OCI-LY7 (cell line): ENCODE measurements around the gene CNTLN. TPM values are rescaled to one million over a fixed set of nuclear protein-coding genes. Genes with fewer than 3 reads are reported as not detected.

ENCODE experiments used
- BruUV-seq: library from RNA; stranded (reverse); fragments of 400-500 nt; replicated peaks from 2 replicates; lab custom pipeline; 2021; lab: Mats Ljungman, UMichigan
- CTCF ChIA-PET: fragments of 300-600 bp; sonication (Branson Sonifier 250); formaldehyde crosslinking; loops from one replicate; lab custom pipeline; 2022; ENCODE audit warnings: antibody characterized with exemption; ENCODE audit not compliant: unreplicated experiment; lab: Charles Lee
- POLR2A ChIA-PET: fragments of 300-600 bp; sonication (Branson Sonifier 250); formaldehyde crosslinking; loops from one replicate; lab custom pipeline; 2022; ENCODE audit warnings: antibody characterized with exemption; lab: Charles Lee
- DNase-seq: peaks from one replicate; pipeline ENCODE4 v3.0.0-alpha.2; 2015; ENCODE audit warnings: low spot score
- H2AFZ ChIP-seq: fragments of 200-600 bp; sonication (generic), shearing (Covaris generic); 2 replicates; pipeline ENCODE4 v1.6.1; 2014; ENCODE audit warnings: mild to moderate bottlenecking, antibody characterized with exemption, low read length, moderate library complexity
- H3K27ac ChIP-seq: fragments of 200-600 bp; sonication (generic); 2 replicates; pipeline ENCODE4 v1.5.1; 2014; ENCODE audit warnings: mixed run types, low read depth, mild to moderate bottlenecking, moderate library complexity, low read length, inconsistent platforms; ENCODE audit not compliant: poor library complexity, severe bottlenecking
- H3K36me3 ChIP-seq: fragments of 200-600 bp; sonication (generic); 2 replicates; pipeline ENCODE4 v1.6.1; 2014; ENCODE audit warnings: mild to moderate bottlenecking, antibody characterized with exemption, low read length, moderate library complexity, mixed read lengths; ENCODE audit not compliant: insufficient read depth
- H3K4me1 ChIP-seq: fragments of 200-600 bp; sonication (generic); 2 replicates; pipeline ENCODE4 v1.5.1; 2014; ENCODE audit warnings: mild to moderate bottlenecking, low read length; ENCODE audit not compliant: insufficient read depth, poor library complexity, severe bottlenecking
- H3K4me2 ChIP-seq: fragments of 200-600 bp; sonication (generic); 2 replicates; pipeline ENCODE4 v1.6.1; 2014; ENCODE audit warnings: mild to moderate bottlenecking, low read length
- H3K4me3 ChIP-seq: fragments of 200-600 bp; sonication (generic); 2 replicates; pipeline ENCODE4 v1.5.1; 2014; ENCODE audit warnings: mild to moderate bottlenecking, low read depth, low read length; ENCODE audit not compliant: poor library complexity, severe bottlenecking
- H3K79me2 ChIP-seq: fragments of 200-600 bp; sonication (generic); 2 replicates; pipeline ENCODE4 v1.6.1; 2016; ENCODE audit warnings: low read depth, mild to moderate bottlenecking, low read length, moderate library complexity, mixed read lengths; ENCODE audit not compliant: insufficient read depth
- H3K9me2 ChIP-seq: fragments of 200-600 bp; sonication (generic); 2 replicates; pipeline ENCODE4 v1.6.1; 2016; ENCODE audit warnings: mild to moderate bottlenecking, low read length, mixed read lengths; ENCODE audit not compliant: insufficient read depth
- H3K9me3 ChIP-seq: fragments of 200-600 bp; sonication (generic); 2 replicates; pipeline ENCODE4 v1.6.1; 2014; ENCODE audit warnings: mild to moderate bottlenecking, mixed run types, low read length, mixed read lengths
- H4K20me1 ChIP-seq: fragments of 200-600 bp; sonication (generic); 2 replicates; pipeline ENCODE4 v1.6.1; 2014; ENCODE audit warnings: mild to moderate bottlenecking, antibody characterized with exemption, low read length, moderate library complexity, mixed read lengths; ENCODE audit not compliant: insufficient read depth
- EZH2phosphoT487 ChIP-seq: fragments of 200-600 bp; sonication (generic); IDR thresholded peaks from 2 replicates; pipeline ENCODE4 v1.6.1; 2018; ENCODE audit warnings: low read depth, borderline replicate concordance, mild to moderate bottlenecking, mixed run types, antibody characterized with exemption, low read length, moderate library complexity, mixed read lengths
- intact Hi-C: fragments of 100-400 bp; cut with micrococcal nuclease; formaldehyde crosslinking; loops from one replicate; pipeline ENCODE4 v1.10.0; 2022; ENCODE audit not compliant: unreplicated experiment
- total RNA-seq, 2 experiments: library from RNA; depleted of rRNA in 1 of 2; stranded (reverse); fragments of >200 nt in 1 of 2; shearing (Covaris generic) in 1 of 2; gene quantifications; 2 replicates each; pipeline ENCODE4 v1.2.3, GENCODE V29; 2014 to 2022
- TF ChIP-seq, protein P1 (sequence below): fragments of 200-600 bp; sonication (generic); conservative IDR thresholded peaks from 2 replicates; pipeline ENCODE4 v1.5.1; 2014; ENCODE audit warnings: mild to moderate bottlenecking, antibody characterized with exemption, low read length, moderate library complexity, mixed read lengths

Gene CNTLN
- total RNA-seq, 2 experiments from 2014 or later: not detected

DNA sequence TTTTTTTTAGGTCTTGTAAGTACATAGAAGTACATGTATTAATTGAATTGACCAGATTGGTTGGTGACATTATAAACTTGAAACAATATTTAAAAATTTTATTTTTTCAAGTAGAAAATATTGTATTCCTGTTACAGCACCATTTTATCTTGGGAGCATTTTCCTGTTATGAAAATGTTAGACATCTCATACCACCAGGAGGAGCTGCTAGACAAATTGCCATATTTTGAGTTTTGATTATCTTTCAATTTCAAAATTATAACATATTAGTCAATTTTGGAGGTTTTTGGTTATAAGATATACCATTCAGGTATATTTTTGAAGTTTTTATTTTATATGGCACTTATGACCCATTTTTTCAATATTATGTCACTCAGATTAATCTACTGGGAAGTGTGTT lies 84.4 kb downstream of the CNTLN start:
- Histone ChIP-seq H3K4me3 (no peak overlapping the region), H3K9me3 (no peaks in the 10 kb centered on the region), H4K20me1 (no peaks in the 10 kb centered on the region), H3K4me1 (no peaks in the 10 kb centered on the region), H3K27ac (no peak overlapping the region), H3K36me3 (no peaks in the 10 kb centered on the region), H3K79me2 (no peaks in the 10 kb centered on the region), H2AFZ (no peak overlapping the region), H3K9me2 (no peaks in the 10 kb centered on the region), H3K4me2 (no peak overlapping the region)
- DNase-seq: no peak
- intact Hi-C loops: no loop called here
- BruUV-seq: no TSS peak
- CTCF ChIA-PET: no interaction called here
- POLR2A ChIA-PET: no interaction called here
- no peak for TF ChIP-seq EZH2phosphoT487
- TF ChIP-seq, protein P1, sequence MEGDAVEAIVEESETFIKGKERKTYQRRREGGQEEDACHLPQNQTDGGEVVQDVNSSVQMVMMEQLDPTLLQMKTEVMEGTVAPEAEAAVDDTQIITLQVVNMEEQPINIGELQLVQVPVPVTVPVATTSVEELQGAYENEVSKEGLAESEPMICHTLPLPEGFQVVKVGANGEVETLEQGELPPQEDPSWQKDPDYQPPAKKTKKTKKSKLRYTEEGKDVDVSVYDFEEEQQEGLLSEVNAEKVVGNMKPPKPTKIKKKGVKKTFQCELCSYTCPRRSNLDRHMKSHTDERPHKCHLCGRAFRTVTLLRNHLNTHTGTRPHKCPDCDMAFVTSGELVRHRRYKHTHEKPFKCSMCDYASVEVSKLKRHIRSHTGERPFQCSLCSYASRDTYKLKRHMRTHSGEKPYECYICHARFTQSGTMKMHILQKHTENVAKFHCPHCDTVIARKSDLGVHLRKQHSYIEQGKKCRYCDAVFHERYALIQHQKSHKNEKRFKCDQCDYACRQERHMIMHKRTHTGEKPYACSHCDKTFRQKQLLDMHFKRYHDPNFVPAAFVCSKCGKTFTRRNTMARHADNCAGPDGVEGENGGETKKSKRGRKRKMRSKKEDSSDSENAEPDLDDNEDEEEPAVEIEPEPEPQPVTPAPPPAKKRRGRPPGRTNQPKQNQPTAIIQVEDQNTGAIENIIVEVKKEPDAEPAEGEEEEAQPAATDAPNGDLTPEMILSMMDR: 0 out of 2 replicates have a peak, but pooled peaks have one; percentile 14

DNA sequence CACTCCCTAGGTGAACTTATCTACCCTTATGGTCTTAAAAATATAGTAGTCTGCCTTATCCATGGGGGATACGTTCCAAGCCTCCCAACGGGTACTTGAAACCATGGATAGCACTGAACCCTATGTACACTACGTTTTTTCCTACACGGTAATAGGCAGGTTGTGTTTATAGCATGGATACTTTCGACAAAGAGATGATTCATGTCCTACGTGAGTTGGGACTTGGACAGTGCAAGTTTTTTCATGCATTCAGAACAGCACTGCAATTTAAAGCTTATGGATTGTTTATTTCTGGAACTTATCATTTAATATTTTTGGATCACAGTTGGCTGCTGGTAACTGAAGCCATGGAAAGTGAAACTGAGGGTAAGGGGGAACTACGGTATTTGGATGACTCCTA lies 88.1 kb downstream of the CNTLN start:
- POLR2A ChIA-PET: no interaction called here
- Histone ChIP-seq H3K9me3 (no peaks in the 10 kb centered on the region), H2AFZ (no peak overlapping the region), H4K20me1 (no peaks in the 10 kb centered on the region), H3K9me2 (no peaks in the 10 kb centered on the region), H3K4me2 (no peak overlapping the region), H3K4me3 (no peak overlapping the region), H3K36me3 (no peaks in the 10 kb centered on the region), H3K79me2 (no peaks in the 10 kb centered on the region), H3K27ac (no peak overlapping the region), H3K4me1 (no peaks in the 10 kb centered on the region)
- DNase-seq: no peak
- intact Hi-C loops: no loop called here
- CTCF ChIA-PET: no interaction called here
- no TSS peak for BruUV-seq
- TF ChIP-seq EZH2phosphoT487: no peak
- TF ChIP-seq, protein P1: no peak

DNA sequence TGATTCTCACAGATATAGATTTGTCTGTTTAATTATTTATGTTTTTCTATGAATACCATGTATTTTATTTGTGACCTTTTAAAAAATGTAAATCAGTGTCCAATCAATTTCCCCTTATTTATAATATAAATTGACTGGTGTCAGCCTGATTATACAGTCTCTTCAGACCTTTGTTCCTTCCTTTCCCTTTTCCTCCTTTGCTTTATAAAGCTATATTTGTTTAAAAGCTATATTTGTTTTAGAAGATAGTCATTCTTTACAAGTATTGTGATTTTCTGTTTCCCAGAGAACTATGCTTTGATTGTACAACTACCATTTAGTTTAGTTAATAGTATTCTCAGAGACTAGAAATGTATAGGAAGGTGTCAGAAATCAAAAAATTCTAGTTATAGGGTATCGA lies 90.6 kb downstream of the CNTLN start:
- Histone ChIP-seq H3K9me2 (no peaks in the 10 kb centered on the region), H2AFZ (no peak overlapping the region), H3K4me3 (no peak overlapping the region), H4K20me1 (no peaks in the 10 kb centered on the region), H3K27ac (no peak overlapping the region), H3K4me2 (no peak overlapping the region), H3K79me2 (no peaks in the 10 kb centered on the region), H3K9me3 (no peaks in the 10 kb centered on the region), H3K4me1 (no peaks in the 10 kb centered on the region), H3K36me3 (no peaks in the 10 kb centered on the region)
- no TSS peak for BruUV-seq
- DNase-seq: no peak
- no peak for TF ChIP-seq EZH2phosphoT487
- TF ChIP-seq, protein P1: no peak
- POLR2A ChIA-PET: interaction anchor here (0.6 to 1.2 kb wide), 4 partner anchors 8 to 396 kb away, joined by 3 to 5 read pairs (median 4); no protein-coding TSS in a partner anchor
- CTCF ChIA-PET: no interaction called here
- intact Hi-C loops: no loop called here
